Measurements from ENCODE around the gene CABCOCO1. TPM values are rescaled to one million over a fixed set of nuclear protein-coding genes. Genes with fewer than 3 reads are reported as not detected.

CABCOCO1 gene
- total RNA-seq, 1 donor from 2014 or later = 0.19 TPM

DNA sequence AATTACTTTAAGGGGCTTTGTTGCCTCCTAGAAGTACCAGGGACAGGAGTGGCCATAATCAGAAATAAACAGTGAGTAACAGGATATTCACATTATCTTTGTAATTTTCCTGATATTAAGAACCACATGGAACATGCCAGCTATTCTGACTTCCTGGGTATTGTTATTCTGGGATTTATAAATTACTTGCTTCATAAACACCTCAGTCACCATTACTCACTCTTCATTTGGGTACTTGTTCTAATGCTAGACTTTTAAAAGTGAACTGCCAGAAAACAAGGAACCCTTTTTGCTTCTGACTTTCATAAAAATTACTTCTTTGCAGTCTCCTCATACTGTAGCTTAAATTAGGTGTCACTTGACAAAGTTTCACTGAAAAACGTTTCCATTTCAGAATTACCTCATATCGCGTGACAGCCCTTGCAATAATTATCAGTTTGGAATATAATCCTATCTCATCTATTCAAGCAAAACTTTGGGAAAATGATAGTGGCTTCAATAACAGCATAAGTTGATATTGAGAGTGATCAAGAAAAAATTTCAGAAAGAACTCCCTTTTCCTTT lies 29.8 kb downstream of the CABCOCO1 start:
- no peak for TF ChIP-seq CTCF (IDR thresholded peaks at IDR 0.05)
- Mint-ChIP-seq H3K36me3 (ENCODE audit: unreplicated experiment) (no peaks in the 10 kb centered on the region), H3K9me3 (ENCODE audit: unreplicated experiment) (no peaks in the 10 kb centered on the region), H3K27ac (ENCODE audit: unreplicated experiment) (no peak overlapping the region), H3K27me3 (ENCODE audit: unreplicated experiment) (no peaks in the 10 kb centered on the region), H3K4me1 (ENCODE audit: unreplicated experiment) (no peaks in the 10 kb centered on the region), H3K4me3 (ENCODE audit: unreplicated experiment) (no peak overlapping the region)
- DNase-seq (ENCODE audit: extremely low spot score, unreplicated experiment) = no peak

DNA sequence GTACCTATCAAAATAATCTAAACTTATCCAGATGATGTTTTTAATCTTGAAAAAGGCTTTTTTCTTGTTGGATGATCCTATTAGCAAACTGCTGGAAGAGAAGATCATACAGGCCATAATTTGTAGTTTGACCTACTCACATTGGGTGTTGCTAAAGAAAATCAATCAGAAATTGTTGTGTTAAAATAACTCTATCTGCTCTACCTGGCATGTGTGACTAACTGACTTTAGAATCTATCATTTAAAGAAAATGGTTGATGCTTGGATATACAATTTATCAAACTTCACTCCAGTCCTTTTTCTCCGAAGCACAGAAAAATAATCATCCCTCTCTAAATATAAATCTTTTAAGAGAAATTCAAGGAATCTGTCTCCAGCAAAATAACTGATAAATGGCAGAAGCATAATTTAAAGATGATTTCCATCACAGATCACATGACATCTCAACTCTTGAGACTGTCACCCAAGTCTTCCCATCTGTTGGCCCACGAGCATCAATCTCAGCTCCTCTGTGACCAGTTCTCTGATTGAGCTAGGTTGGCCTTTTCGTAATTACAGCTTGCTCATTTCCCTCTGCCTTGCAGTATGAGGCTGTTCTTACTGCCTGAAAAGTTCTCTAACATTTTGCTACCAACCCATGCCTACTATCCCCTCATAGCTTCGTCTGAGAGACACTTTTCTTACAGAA lies 36.4 kb downstream of the CABCOCO1 start:
- H3K36me3 Mint-ChIP-seq (ENCODE audit: unreplicated experiment) = no peaks in the 10 kb centered on the region
- no peaks in the 10 kb centered on the region for H3K9me3 Mint-ChIP-seq (ENCODE audit: unreplicated experiment)
- DNase-seq (ENCODE audit: extremely low spot score, unreplicated experiment) = no peak
- no peak for TF ChIP-seq CTCF (IDR thresholded peaks at IDR 0.05)
- H3K4me3 Mint-ChIP-seq (ENCODE audit: unreplicated experiment) = no peak overlapping the region
- H3K27me3 Mint-ChIP-seq (ENCODE audit: unreplicated experiment) = no peaks in the 10 kb centered on the region
- H3K27ac Mint-ChIP-seq (ENCODE audit: unreplicated experiment) = no peak overlapping the region
- H3K4me1 Mint-ChIP-seq (ENCODE audit: unreplicated experiment) = peaks cover 10% of the 10 kb centered on the region

- DNase-seq (ENCODE audit: extremely low spot score, unreplicated experiment) = no peak
- Mint-ChIP-seq H3K27me3 (ENCODE audit: unreplicated experiment) (no peaks in the 10 kb centered on the region), H3K36me3 (ENCODE audit: unreplicated experiment) (no peaks in the 10 kb centered on the region), H3K4me1 (ENCODE audit: unreplicated experiment) (peaks cover 12% of the 10 kb centered on the region), H3K27ac (ENCODE audit: unreplicated experiment) (no peak overlapping the region), H3K9me3 (ENCODE audit: unreplicated experiment) (no peaks in the 10 kb centered on the region), H3K4me3 (ENCODE audit: unreplicated experiment) (no peak overlapping the region)
- peak; percentile 37 for TF ChIP-seq CTCF (IDR thresholded peaks at IDR 0.05)
Measured at GRCh38 chr10:61701055-61701705, 38.5 kb downstream of the CABCOCO1 start.

DNA sequence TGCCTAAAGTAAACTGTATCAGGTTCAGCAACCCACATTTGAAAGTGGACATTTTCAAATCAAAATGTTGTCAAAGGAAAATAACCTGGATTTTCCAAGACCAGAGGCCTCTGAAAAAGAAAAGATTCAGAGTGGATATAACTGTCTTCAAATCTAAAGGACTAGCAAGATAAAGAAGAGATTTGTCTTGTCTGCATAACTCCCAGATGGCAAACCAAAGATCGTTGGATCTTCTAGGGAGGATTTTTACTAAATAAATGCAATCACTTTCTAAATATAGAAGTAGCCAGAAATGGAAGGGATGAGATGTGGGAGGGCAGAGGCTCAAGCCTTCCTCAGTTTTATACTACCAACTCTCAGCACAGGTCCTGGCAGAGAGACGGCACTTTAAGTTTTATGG lies 39.0 kb downstream of the CABCOCO1 start:
- Mint-ChIP-seq H3K27me3 (ENCODE audit: unreplicated experiment) (no peaks in the 10 kb centered on the region), H3K9me3 (ENCODE audit: unreplicated experiment) (no peaks in the 10 kb centered on the region), H3K27ac (ENCODE audit: unreplicated experiment) (no peak overlapping the region), H3K4me3 (ENCODE audit: unreplicated experiment) (no peak overlapping the region), H3K4me1 (ENCODE audit: unreplicated experiment) (peaks cover 12% of the 10 kb centered on the region), H3K36me3 (ENCODE audit: unreplicated experiment) (no peaks in the 10 kb centered on the region)
- TF ChIP-seq CTCF (IDR thresholded peaks at IDR 0.05) = no peak
- no peak for DNase-seq (ENCODE audit: extremely low spot score, unreplicated experiment)

- Mint-ChIP-seq H3K27ac (ENCODE audit: unreplicated experiment) (no peak overlapping the region), H3K36me3 (ENCODE audit: unreplicated experiment) (no peaks in the 10 kb centered on the region), H3K4me1 (ENCODE audit: unreplicated experiment) (peaks cover 12% of the 10 kb centered on the region), H3K9me3 (ENCODE audit: unreplicated experiment) (no peaks in the 10 kb centered on the region), H3K4me3 (ENCODE audit: unreplicated experiment) (no peak overlapping the region), H3K27me3 (ENCODE audit: unreplicated experiment) (no peaks in the 10 kb centered on the region)
- no peak for TF ChIP-seq CTCF (IDR thresholded peaks at IDR 0.05)
- no peak for DNase-seq (ENCODE audit: extremely low spot score, unreplicated experiment)
Measured at GRCh38 chr10:61702584-61702983, 39.9 kb downstream of the CABCOCO1 start.
